GM12878 (cell line): Measurements from ENCODE around the gene C8B. TPM values are rescaled to one million over a fixed set of nuclear protein-coding genes. Genes with fewer than 3 reads are reported as not detected.

Source experiments
- ATAC-seq: fragments of 200-7000 bp; cut with Tn5 transposase; 3 replicates; pipeline ENCODE4 v1.9.1; 2020; ENCODE audit warnings: mild to moderate bottlenecking, moderate library complexity
- BruUV-seq: library from RNA; stranded (reverse); fragments of 400-500 nt; replicated peaks from 2 replicates; lab custom pipeline; 2021; lab: Mats Ljungman, UMichigan
- CTCF ChIA-PET: fragments of 300-600 bp; sonication (Branson Sonifier 250); formaldehyde crosslinking; extraction: SDS; loops from one replicate; lab custom pipeline; 2021; ENCODE audit warnings: inconsistent platforms; lab: Yijun Ruan, JAX
- POLR2A ChIA-PET: fragments of 350-600 bp; formaldehyde crosslinking; extraction: SDS; loops from one replicate; lab custom pipeline; 2021; ENCODE audit warnings: inconsistent platforms; lab: Charles Lee
- RAD21 ChIA-PET: fragments of 300-600 bp; sonication (Branson Sonifier 250); formaldehyde crosslinking; loops from one replicate; lab custom pipeline; 2023; ENCODE audit warnings: antibody characterized with exemption; ENCODE audit not compliant: unreplicated experiment; lab: Charles Lee
- SMC1A ChIA-PET: fragments of 300-600 bp; sonication (Branson Sonifier 250); formaldehyde crosslinking; loops from one replicate; lab custom pipeline; 2023; ENCODE audit not compliant: unreplicated experiment, uncharacterized antibody; lab: Charles Lee
- DNase-seq: peaks from one replicate; pipeline ENCODE4 v3.0.0-alpha.2; 2011; ENCODE audit warnings: low read depth, low spot score
- FAIRE-seq: peaks from 3 replicates; lab custom pipeline; 2011; peaks lifted over from hg19 to GRCh38; lab: Jason Lieb, UNC
- H2AFZ ChIP-seq: 2 replicates; pipeline ENCODE4 v1.6.0; 2011; ENCODE audit warnings: low read depth, low read length, control low read depth; ENCODE audit not compliant: control insufficient read depth
- H3K27ac ChIP-seq: 2 replicates; pipeline ENCODE4 v1.5.1; 2011; ENCODE audit warnings: control low read depth; ENCODE audit not compliant: control insufficient read depth, insufficient read depth
- H3K27me3 ChIP-seq, 2 experiments: replicated peaks in 1 of 2; 2 replicates each; pipeline versions ENCODE4 v1.6.0 to v1.6.1; 2011; ENCODE audit warnings: low read length in 1 of 2; ENCODE audit not compliant: control insufficient read depth in 2 of 2, insufficient read depth in 2 of 2
- H3K36me3 ChIP-seq, 2 experiments: 2 replicates each; pipeline ENCODE4 v1.5.1; 2011; ENCODE audit warnings: low read length in 1 of 2; ENCODE audit not compliant: control insufficient read depth in 2 of 2, insufficient read depth in 2 of 2
- H3K4me1 ChIP-seq: 2 replicates; pipeline ENCODE4 v1.6.1; 2011; ENCODE audit warnings: mild to moderate bottlenecking, low read length, moderate library complexity, mixed read lengths; ENCODE audit not compliant: control insufficient read depth, insufficient read depth
- H3K4me2 ChIP-seq: 2 replicates; pipeline ENCODE4 v1.6.0; 2011; ENCODE audit warnings: control low read depth; ENCODE audit not compliant: control insufficient read depth, insufficient read depth
- H3K4me3 ChIP-seq: fragments of 200-600 bp; sonication (generic); 2 replicates; pipeline ENCODE4 v1.5.1; 2016
- H3K79me2 ChIP-seq: 2 replicates; pipeline ENCODE4 v1.6.0; 2011; ENCODE audit warnings: low read length; ENCODE audit not compliant: control insufficient read depth, insufficient read depth
- H3K9ac ChIP-seq: 2 replicates; pipeline ENCODE4 v1.8.0; 2011; ENCODE audit warnings: low read length, control low read depth, mixed read lengths; ENCODE audit not compliant: control insufficient read depth, insufficient read depth
- H3K9me3 ChIP-seq: replicated peaks from 3 replicates; pipeline ENCODE4 v1.5.1; 2011; ENCODE audit warnings: mild to moderate bottlenecking, low read length; ENCODE audit not compliant: control insufficient read depth, insufficient read depth
- H4K20me1 ChIP-seq: 2 replicates; pipeline ENCODE4 v1.6.0; 2011; ENCODE audit not compliant: control insufficient read depth, insufficient read depth
- FOXM1 ChIP-seq: IDR thresholded peaks from 2 replicates; pipeline ENCODE4 v1.6.1; 2012; ENCODE audit warnings: low read depth, mild to moderate bottlenecking, inconsistent platforms, low read length, moderate library complexity
- JUND ChIP-seq: IDR thresholded peaks from 2 replicates; pipeline ENCODE4 v1.6.1; 2012; ENCODE audit warnings: low read depth, mild to moderate bottlenecking, low read length, improper control_type of control experiment, moderate library complexity
- MEF2B ChIP-seq: fragments of 450-650 bp; IDR thresholded peaks from 2 replicates; pipeline ENCODE4 v1.6.1; 2018; ENCODE audit warnings: mild to moderate bottlenecking, moderate library complexity; ENCODE audit not compliant: partially characterized antibody, poor library complexity, severe bottlenecking
- MTA3 ChIP-seq: IDR thresholded peaks from 2 replicates; pipeline ENCODE4 v1.6.1; 2012; ENCODE audit warnings: low read length, inconsistent platforms, borderline replicate concordance
- MYC ChIP-seq: IDR thresholded peaks from 2 replicates; pipeline ENCODE4 v1.6.1; 2011; ENCODE audit warnings: mild to moderate bottlenecking, low read length, moderate library complexity, inconsistent platforms; ENCODE audit not compliant: insufficient read depth, insufficient replicate concordance, insufficient read length, severe bottlenecking
- NFYB ChIP-seq: IDR thresholded peaks from 2 replicates; pipeline ENCODE4 v1.6.1; 2011; ENCODE audit warnings: low read depth, mild to moderate bottlenecking, low read length, improper control_type of control experiment, moderate library complexity; ENCODE audit not compliant: insufficient read depth
- NRF1 ChIP-seq: conservative IDR thresholded peaks from 2 replicates; pipeline ENCODE4 v1.6.1; 2011; ENCODE audit warnings: mild to moderate bottlenecking, low read depth, low read length, improper control_type of control experiment
- RBBP5 ChIP-seq: fragments of 200-600 bp; sonication (generic); conservative IDR thresholded peaks from 2 replicates; pipeline ENCODE4 v1.6.1; 2016
- SMAD5 ChIP-seq: IDR thresholded peaks from 2 replicates; pipeline ENCODE4 v1.6.1; 2016; ENCODE audit warnings: antibody characterized with exemption, low read depth
- SREBF1 ChIP-seq: IDR thresholded peaks from 2 replicates; pipeline ENCODE4 v1.6.1; 2012; ENCODE audit warnings: mild to moderate bottlenecking, low read length
- STAT1 ChIP-seq: fragments of 450-650 bp; conservative IDR thresholded peaks from 2 replicates; pipeline ENCODE4 v1.6.1; 2014; ENCODE audit warnings: antibody characterized with exemption, mild to moderate bottlenecking
- TCF12 ChIP-seq: IDR thresholded peaks from 2 replicates; pipeline ENCODE4 v1.6.1; 2011; ENCODE audit warnings: low read depth, mild to moderate bottlenecking, low read length
- ZBTB33 ChIP-seq: fragments of 450-650 bp; IDR thresholded peaks from 2 replicates; pipeline ENCODE4 v1.6.1; 2017; ENCODE audit warnings: mild to moderate bottlenecking
- ZNF622 ChIP-seq: fragments of 450-650 bp; IDR thresholded peaks from 2 replicates; pipeline ENCODE4 v1.6.1; 2017; ENCODE audit warnings: mild to moderate bottlenecking, inconsistent platforms
- WGBS: methylation state at CpG from one replicate; pipeline ENCODE4 v1.1.6; 2016; ENCODE audit warnings: low lambda C conversion rate; ENCODE audit not compliant: insufficient replicate concordance, insufficient coverage; ENCODE audit errors: missing lambda C conversion rate; 5-methylcytosine and 5-hydroxymethylcytosine counted together
- in situ Hi-C: fragments of 300-500 bp; cut with MboI; formaldehyde crosslinking; loops from 9 replicates; pipeline ENCODE4 v1.14.3; 2018; ENCODE audit warnings: mixed read lengths
- intact Hi-C: fragments of 100-400 bp; cut with micrococcal nuclease; formaldehyde crosslinking; loops from one replicate; pipeline ENCODE4 v1.14.2; 2022; ENCODE audit not compliant: unreplicated experiment
- polyA plus RNA-seq, 11 experiments: library from polyadenylated mRNA; depleted of rRNA in 4 of 11; unstranded in 6 of 11; stranded (reverse) in 5 of 11; fragments of >200 nt; fragmentation: Nextera tagmentation in 4 of 11; fragmentation: Illumina TruSeq in 1 of 11; extraction: Ambion mirVana in 4 of 11; extraction: Trizol in 1 of 11; gene quantifications; 1 replicate in 1 of 11; 2 replicates in 10 of 11; pipeline versions ENCODE4 v1.2.1 to v1.2.3, GENCODE V29; 2011 to 2016; ENCODE audit warnings: inconsistent platforms in 2 of 11, missing spikeins in 2 of 11, low read depth in 1 of 11
- total RNA-seq, 4 experiments: library from RNA; depleted of rRNA in 3 of 4; stranded (reverse); fragments of >200 nt in 3 of 4; fragmentation: Illumina TruSeq in 1 of 4; extraction: Trizol in 1 of 4; gene quantifications; 2 replicates each; pipeline versions ENCODE4 v1.2.1 to v1.2.3, GENCODE V29; 2013 to 2021

Gene C8B
- total and polyA plus RNA-seq, 10 of the 15 experiments (the other 5 are each of a cell fraction or from before 2014, with no cell fraction given): not detected

- POLR2A ChIA-PET: no interaction called here
- no peak for TF ChIP-seq SMAD5
- TF ChIP-seq RBBP5: no peak
- TF ChIP-seq TCF12: no peak
- no peak for TF ChIP-seq NRF1
- no peak for TF ChIP-seq FOXM1
- no peak for TF ChIP-seq NFYB
- no peak for TF ChIP-seq ZBTB33
- TF ChIP-seq STAT1: no peak
- no peak for TF ChIP-seq MEF2B
- no peak for TF ChIP-seq ZNF622
- no peak for TF ChIP-seq SREBF1
- no peak for TF ChIP-seq MYC
- no peak for TF ChIP-seq JUND
- TF ChIP-seq MTA3: no peak
- TF ChIP-seq, all 136 proteins: peak for 0
- ChIA-PET RAD21 (no interaction called here), SMC1A (no interaction called here), CTCF (no interaction called here)
- no peak for ATAC-seq
- H3K27me3 ChIP-seq: no peaks in the 10 kb centered on the region
- H3K4me3 ChIP-seq: no peak overlapping the region
- BruUV-seq: no TSS peak
- H3K79me2 ChIP-seq: no peaks in the 10 kb centered on the region
- no peak overlapping the region for H3K4me2 ChIP-seq
- intact Hi-C loops (no loop called here), in situ Hi-C loops (no loop called here)
- no peaks in the 10 kb centered on the region for H4K20me1 ChIP-seq
- FAIRE-seq: no peak
- no peak overlapping the region for H3K9ac ChIP-seq
- no peaks in the 10 kb centered on the region for H3K36me3 ChIP-seq
- 5% methylated on average over 1 of the region's 1 CpG for WGBS
- no peak overlapping the region for H3K27ac ChIP-seq
- DNase-seq: no peak
- no peak overlapping the region for H2AFZ ChIP-seq
- H3K4me1 ChIP-seq: no peaks in the 10 kb centered on the region
- no peaks in the 10 kb centered on the region for H3K9me3 ChIP-seq
Measured at GRCh38 chr1:56880774-56881173, 85.0 kb downstream of the C8B start.

Other genes starting within 250 kb of the C8B start
- 0.33 TPM in 1 of 2 replicates, not detected in the other for gene FYB2, start 146.6 kb downstream of the C8B start, total RNA-seq (2014; rRNA removed)
- 0.04 and 0.14 TPM in 2 replicates for gene FYB2, start 146.6 kb downstream of the C8B start, total RNA-seq (2014; rRNA removed; fragmentation: Illumina TruSeq; extraction: Trizol)
- gene FYB2, start 146.6 kb downstream of the C8B start, total RNA-seq (2021): 0.08 TPM in 1 of 2 replicates, not detected in the other
- 0.05 and 0.12 TPM in 2 replicates for gene FYB2, start 146.6 kb downstream of the C8B start, polyA plus RNA-seq (2011; rRNA removed)
- gene FYB2, start 146.6 kb downstream of the C8B start, polyA plus RNA-seq (2014; fragmentation: Illumina TruSeq; extraction: Trizol): 0.09 and 0.13 TPM in 2 replicates
- gene FYB2, start 146.6 kb downstream of the C8B start, polyA plus RNA-seq (2014; fragmentation: Nextera tagmentation; extraction: Ambion mirVana): under 1 TPM in 1 of 2 experiments, not detected in 1; 0.04 TPM
- gene FYB2, start 146.6 kb downstream of the C8B start, polyA plus RNA-seq (2014; rRNA removed): 0.04 and 0.05 TPM in 2 replicates
- under 1 TPM in 1 of 2 experiments, not detected in 1; 0.16 TPM for gene FYB2, start 146.6 kb downstream of the C8B start, polyA plus RNA-seq (2016; fragmentation: Nextera tagmentation; extraction: Ambion mirVana)
- gene C8A, start 111.2 kb downstream of the C8B start, total RNA-seq (2014; rRNA removed): not detected in 2 replicates
- not detected in 2 replicates for gene C8A, start 111.2 kb downstream of the C8B start, total RNA-seq (2014; rRNA removed; fragmentation: Illumina TruSeq; extraction: Trizol)
- gene C8A, start 111.2 kb downstream of the C8B start, total RNA-seq (2021): 0.19 TPM in 1 of 2 replicates, not detected in the other
- gene C8A, start 111.2 kb downstream of the C8B start, polyA plus RNA-seq (2011; rRNA removed): not detected in 2 replicates
- not detected in 2 replicates for gene C8A, start 111.2 kb downstream of the C8B start, polyA plus RNA-seq (2014; fragmentation: Illumina TruSeq; extraction: Trizol)
- not detected for gene C8A, start 111.2 kb downstream of the C8B start, polyA plus RNA-seq (2014; fragmentation: Nextera tagmentation; extraction: Ambion mirVana)
- gene C8A, start 111.2 kb downstream of the C8B start, polyA plus RNA-seq (2014; rRNA removed): not detected in 2 replicates
- gene C8A, start 111.2 kb downstream of the C8B start, polyA plus RNA-seq (2016; fragmentation: Nextera tagmentation; extraction: Ambion mirVana): not detected